Measurements from ENCODE around the gene TMEM123.

The TMEM123 gene
- 244 to 652 (median 450) reads per million in 17 experiments for total RNA-seq

- peak; percentile 90 to 97 (median 94) for DNase-seq
Measured at GRCh38 chr11:102452461-102453301, at the start of gene TMEM123. TSS of gene TMEM123 (minus strand) at chr11:102452765. CDS start at chr11:102452623, 142 bp downstream.

DNA sequence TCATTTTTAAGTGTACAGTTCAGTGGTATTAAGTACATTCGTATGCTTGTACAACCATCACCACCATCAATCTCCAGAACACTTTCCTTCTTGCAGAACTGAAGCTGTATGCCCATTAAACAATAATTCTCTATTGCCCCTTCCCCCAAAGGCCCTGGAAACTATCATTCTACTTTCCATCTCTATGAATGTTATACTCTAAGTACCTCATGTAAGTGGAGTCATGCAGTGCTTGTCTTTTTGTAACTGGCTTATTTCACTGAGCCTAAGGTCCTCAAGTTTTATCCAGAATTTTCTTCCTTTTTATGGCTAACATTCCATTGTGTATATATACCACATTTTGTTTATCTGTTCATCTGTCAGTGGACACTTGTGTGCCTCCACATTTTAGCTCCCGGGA is 48.3 kb upstream of the TMEM123 start:
- DNase-seq = no peak

DNA sequence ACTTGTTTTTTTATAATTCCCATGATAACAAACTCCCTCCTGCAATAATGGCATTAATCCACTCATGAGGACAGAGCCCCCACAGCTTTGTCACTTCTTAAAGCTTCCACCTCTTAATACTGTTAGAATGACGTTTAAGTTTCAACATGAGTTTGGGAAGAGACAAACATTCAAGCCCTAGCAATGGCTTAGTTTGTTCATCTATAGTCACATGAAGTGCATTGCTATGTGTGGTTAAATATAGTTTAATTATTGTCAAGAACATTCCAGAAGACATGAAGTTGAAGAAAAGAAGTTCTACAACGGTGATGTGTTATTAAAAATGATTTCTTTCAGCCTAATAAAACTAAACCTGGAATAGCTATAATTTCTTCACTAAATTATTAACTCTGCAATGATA is 47.4 kb upstream of the TMEM123 start:
- DNase-seq = no peak

- DNase-seq = no peak
Measured at GRCh38 chr11:102499151-102499550, 46.6 kb upstream of the TMEM123 start.

GRCh38 chr11:102497061-102497460 is 44.5 kb upstream of the TMEM123 start:
- DNase-seq = no peak

GRCh38 chr11:102495161-102496042 is 42.8 kb upstream of the TMEM123 start:
- peak; percentile 69 to 92 (median 86) for DNase-seq

DNA sequence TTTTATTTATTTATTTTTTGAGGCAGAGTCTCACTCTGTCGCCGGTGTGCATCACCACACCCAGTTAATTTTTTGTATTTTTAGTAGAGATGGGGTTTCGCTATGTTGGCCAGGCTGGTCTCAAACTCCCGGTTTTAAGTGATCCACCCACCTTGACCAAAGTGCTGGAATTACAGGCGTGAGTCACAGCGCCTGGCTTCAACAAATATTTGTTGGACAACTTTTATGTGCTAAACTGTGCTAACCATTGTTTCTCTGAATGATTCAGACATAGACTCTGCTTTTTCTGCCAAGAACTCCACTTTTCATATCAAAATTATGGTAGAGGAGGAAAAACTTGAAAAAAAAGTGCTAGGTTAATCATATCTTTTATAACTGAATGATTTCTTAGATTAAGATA is 41.7 kb upstream of the TMEM123 start:
- DNase-seq = no peak

- no peak for DNase-seq
Measured at GRCh38 chr11:102493524-102493923, 41.0 kb upstream of the TMEM123 start.

DNA sequence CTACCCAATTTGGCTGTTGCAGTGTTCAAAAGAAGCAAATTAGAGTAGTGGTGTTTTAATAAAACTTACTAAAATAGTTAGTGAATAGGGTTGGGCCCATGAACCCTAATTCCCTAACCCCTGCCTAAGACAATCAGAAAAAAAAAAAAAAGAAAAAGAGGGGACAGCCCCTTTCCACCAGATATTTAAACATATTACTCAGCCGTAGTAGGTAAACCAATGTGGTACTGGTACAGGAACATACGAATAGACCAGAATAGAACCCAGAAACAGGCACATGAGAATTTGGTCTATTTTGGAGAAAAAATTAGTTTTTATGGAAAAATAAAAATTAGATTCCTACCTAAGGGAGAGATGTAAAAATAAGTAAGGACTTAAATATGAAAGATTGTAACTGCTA is 39.4 kb upstream of the TMEM123 start:
- no peak for DNase-seq

GRCh38 chr11:102489186-102490145 is 36.9 kb upstream of the TMEM123 start:
- peak in 2 of 4 experiments; percentile 56 to 69 for DNase-seq

DNA sequence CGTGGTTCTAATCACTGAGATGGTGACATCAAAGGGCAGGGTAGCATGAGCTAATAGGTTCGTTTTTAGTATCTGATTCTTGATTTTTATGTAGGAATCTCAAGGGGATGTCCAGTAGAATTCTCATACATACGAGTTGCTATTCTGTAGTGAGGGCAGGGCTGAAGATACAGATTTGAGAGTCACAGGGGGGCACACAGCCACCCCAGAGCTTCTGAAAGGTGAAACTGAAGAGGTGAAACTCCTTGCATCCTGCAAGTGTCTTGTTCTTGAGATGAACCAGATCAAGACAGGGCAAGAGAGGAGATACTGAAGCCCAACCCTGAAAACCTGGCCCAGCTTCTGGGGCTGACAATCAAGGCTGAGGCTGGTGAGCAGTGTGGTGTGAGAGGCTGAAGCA is 35.6 kb upstream of the TMEM123 start:
- DNase-seq = no peak

DNA sequence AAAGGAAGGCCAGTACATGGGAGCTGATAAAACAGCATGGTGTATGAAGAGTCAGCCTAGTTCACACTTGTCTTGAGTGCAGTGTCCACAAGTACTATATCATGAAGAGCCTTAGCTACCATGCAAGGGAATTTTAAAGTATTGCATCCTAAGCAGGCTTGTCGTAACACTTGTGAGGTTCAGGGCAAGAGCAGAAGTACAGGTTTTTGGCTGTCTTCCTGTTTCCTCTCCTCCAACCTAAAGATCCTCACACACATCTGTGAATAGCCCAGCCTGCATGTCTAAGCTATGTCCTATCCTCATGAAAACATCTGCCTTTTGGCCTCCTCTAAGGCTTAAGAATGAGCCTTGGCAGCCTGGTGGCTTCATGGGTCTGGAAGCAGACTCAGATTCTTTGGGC is 34.6 kb upstream of the TMEM123 start:
- peak in 3 of 4 experiments; percentile 12 to 35 (median 30) for DNase-seq

DNA sequence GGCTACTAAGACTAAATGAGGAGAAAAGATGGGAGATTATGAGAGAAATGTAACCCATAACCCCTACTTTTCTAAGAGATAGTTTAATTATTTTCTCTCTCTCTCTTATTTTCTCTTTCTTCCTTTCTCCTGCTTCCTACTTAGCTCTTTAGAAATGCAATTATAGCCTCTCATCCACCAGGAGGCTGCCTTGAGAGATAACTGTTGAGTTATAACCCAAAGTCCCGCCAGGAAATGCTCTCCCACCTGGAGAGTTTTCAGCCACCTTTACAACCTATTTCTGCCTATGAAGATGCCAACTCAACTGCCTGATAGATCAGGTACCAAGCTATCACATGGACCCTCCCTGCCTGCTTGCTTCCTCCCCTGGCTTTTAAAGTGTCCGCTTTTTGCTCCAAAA is 34.0 kb upstream of the TMEM123 start:
- no peak for DNase-seq

- no peak for DNase-seq
Measured at GRCh38 chr11:102485095-102485722, 32.6 kb upstream of the TMEM123 start.

- no peak for DNase-seq
Measured at GRCh38 chr11:102482433-102482832, 29.9 kb upstream of the TMEM123 start.

- no peak for DNase-seq
Measured at GRCh38 chr11:102479733-102480132, 27.2 kb upstream of the TMEM123 start.

- DNase-seq = peak; percentile 43 to 69 (median 58)
Measured at GRCh38 chr11:102478673-102479299, 26.2 kb upstream of the TMEM123 start.

DNA sequence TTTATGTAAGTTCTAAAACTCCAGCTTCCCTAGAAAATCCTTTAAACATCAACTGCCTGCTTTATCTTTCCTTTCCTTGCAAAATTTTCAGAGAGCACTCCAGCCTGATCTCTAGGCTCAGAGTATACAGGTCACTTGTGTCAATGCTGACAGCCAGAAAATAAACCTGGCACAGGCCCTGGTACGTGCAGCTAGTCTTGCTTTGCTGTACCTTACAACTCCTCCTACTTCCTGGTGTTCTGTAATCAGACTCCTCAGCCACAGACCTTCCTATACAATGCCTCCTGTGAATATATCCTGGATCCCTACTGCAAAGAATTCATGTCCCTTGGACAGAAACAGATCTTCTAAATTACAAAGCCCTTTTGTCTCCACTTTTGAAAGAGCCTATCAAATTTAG is 24.2 kb upstream of the TMEM123 start:
- no peak for DNase-seq

GRCh38 chr11:102476069-102476468 is 23.5 kb upstream of the TMEM123 start:
- peak in 1 of 4 experiments; percentile 7 for DNase-seq

GRCh38 chr11:102473543-102473942 is 21.0 kb upstream of the TMEM123 start:
- DNase-seq = no peak

DNA sequence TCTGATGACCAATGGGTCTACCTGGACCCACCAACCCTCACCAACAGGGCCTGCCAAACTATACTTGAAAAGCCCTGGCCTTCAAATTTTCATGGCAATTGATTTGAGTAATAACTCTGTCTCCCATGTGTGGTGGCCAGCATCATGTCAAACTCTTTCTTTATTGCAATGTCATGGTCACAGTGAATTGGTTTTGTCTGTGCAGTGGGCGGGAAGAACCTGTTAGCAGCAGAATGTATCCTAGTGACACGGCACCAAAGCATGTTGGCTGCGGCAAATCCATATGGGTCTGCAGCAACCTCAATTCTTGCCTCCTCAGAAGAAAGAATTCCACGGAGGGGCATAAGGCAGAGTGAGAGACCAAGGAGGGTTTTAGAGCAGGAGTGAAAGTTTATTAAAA is 19.6 kb upstream of the TMEM123 start:
- DNase-seq = no peak
